Breast epithelium (tissue), 3 donors: Measurements from ENCODE around the gene CTNNA3.

ENCODE experiments used
- CTCF ChIP-seq, 3 donors: fragments of 450-650 bp; IDR thresholded peaks; one replicate each; pipeline ENCODE4 v1.5.1; 2016 to 2017; ENCODE audit warnings: antibody characterized with exemption in 3 of 3, mild to moderate bottlenecking in 3 of 3, moderate library complexity in 3 of 3
- POLR2AphosphoS5 ChIP-seq, 3 donors: sonication (generic); formaldehyde crosslinking; IDR thresholded peaks; one replicate each; pipeline ENCODE4 v1.6.1; 2017; ENCODE audit warnings: antibody characterized with exemption in 3 of 3

- no peak for TF ChIP-seq POLR2AphosphoS5 (IDR thresholded peaks at IDR 0.05)
- TF ChIP-seq CTCF (IDR thresholded peaks at IDR 0.05): no peak
Measured at GRCh38 chr10:67609996-67610793, 85.8 kb downstream of the CTNNA3 start.
